Measurements from ENCODE around the gene IL23R. TPM values are rescaled to one million over a fixed set of nuclear protein-coding genes. Genes with fewer than 3 reads are reported as not detected.

The IL23R gene
- total RNA-seq, 2 experiments from 2014 or later: 0.23 TPM; not detected in 1

GRCh38 chr1:67274623-67275325 lies 108.5 kb downstream of the IL23R start:
- Histone ChIP-seq H3K27ac (ENCODE audit: low read depth, low read length, poor library complexity, severe bottlenecking) (no peak overlapping the region), H2AFZ (ENCODE audit: low read length) (no peak overlapping the region), H3K79me2 (ENCODE audit: insufficient read depth, low read depth, low read length) (no peaks in the 10 kb centered on the region), H4K20me1 (ENCODE audit: insufficient read depth, low read length) (no peaks in the 10 kb centered on the region), H3K9me2 (ENCODE audit: insufficient read depth, low read length) (no peaks in the 10 kb centered on the region), H3K36me3 (ENCODE audit: insufficient read depth, low read length) (no peaks in the 10 kb centered on the region), H3K4me1 (ENCODE audit: insufficient read depth, low read length, poor library complexity, severe bottlenecking) (no peaks in the 10 kb centered on the region), H3K4me3 (ENCODE audit: low read depth, low read length, poor library complexity, severe bottlenecking) (no peak overlapping the region), H3K4me2 (ENCODE audit: low read length) (no peak overlapping the region), H3K9me3 (ENCODE audit: low read length) (no peaks in the 10 kb centered on the region)
- DNase-seq (ENCODE audit: low spot score): no peak
- TF ChIP-seq, protein P1, sequence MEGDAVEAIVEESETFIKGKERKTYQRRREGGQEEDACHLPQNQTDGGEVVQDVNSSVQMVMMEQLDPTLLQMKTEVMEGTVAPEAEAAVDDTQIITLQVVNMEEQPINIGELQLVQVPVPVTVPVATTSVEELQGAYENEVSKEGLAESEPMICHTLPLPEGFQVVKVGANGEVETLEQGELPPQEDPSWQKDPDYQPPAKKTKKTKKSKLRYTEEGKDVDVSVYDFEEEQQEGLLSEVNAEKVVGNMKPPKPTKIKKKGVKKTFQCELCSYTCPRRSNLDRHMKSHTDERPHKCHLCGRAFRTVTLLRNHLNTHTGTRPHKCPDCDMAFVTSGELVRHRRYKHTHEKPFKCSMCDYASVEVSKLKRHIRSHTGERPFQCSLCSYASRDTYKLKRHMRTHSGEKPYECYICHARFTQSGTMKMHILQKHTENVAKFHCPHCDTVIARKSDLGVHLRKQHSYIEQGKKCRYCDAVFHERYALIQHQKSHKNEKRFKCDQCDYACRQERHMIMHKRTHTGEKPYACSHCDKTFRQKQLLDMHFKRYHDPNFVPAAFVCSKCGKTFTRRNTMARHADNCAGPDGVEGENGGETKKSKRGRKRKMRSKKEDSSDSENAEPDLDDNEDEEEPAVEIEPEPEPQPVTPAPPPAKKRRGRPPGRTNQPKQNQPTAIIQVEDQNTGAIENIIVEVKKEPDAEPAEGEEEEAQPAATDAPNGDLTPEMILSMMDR (conservative IDR thresholded peaks at IDR 0.05; ENCODE audit: low read length): no peak
- TF ChIP-seq EZH2phosphoT487 (IDR thresholded peaks at IDR 0.05; ENCODE audit: borderline replicate concordance, low read depth, low read length): no peak
- POLR2A ChIA-PET: interaction anchor here (0.7 kb wide), 1 partner anchor 19 kb away, joined by 3 read pairs; no protein-coding TSS in a partner anchor
- no TSS peak for BruUV-seq (replicated peaks)
- CTCF ChIA-PET (ENCODE audit: unreplicated experiment): no interaction called here
- intact Hi-C loops (cut with micrococcal nuclease; ENCODE audit: unreplicated experiment): no loop called here

GRCh38 chr1:67280696-67281095 lies 114.4 kb downstream of the IL23R start:
- Histone ChIP-seq H4K20me1 (ENCODE audit: insufficient read depth, low read length) (no peaks in the 10 kb centered on the region), H3K9me2 (ENCODE audit: insufficient read depth, low read length) (no peaks in the 10 kb centered on the region), H3K4me1 (ENCODE audit: insufficient read depth, low read length, poor library complexity, severe bottlenecking) (no peaks in the 10 kb centered on the region), H3K4me2 (ENCODE audit: low read length) (no peak overlapping the region), H3K27ac (ENCODE audit: low read depth, low read length, poor library complexity, severe bottlenecking) (no peak overlapping the region), H3K4me3 (ENCODE audit: low read depth, low read length, poor library complexity, severe bottlenecking) (no peak overlapping the region), H3K79me2 (ENCODE audit: insufficient read depth, low read depth, low read length) (no peaks in the 10 kb centered on the region), H3K9me3 (ENCODE audit: low read length) (no peaks in the 10 kb centered on the region), H3K36me3 (ENCODE audit: insufficient read depth, low read length) (no peaks in the 10 kb centered on the region), H2AFZ (ENCODE audit: low read length) (no peak overlapping the region)
- no TSS peak for BruUV-seq (replicated peaks)
- TF ChIP-seq, protein P1 (conservative IDR thresholded peaks at IDR 0.05; ENCODE audit: low read length): no peak
- TF ChIP-seq EZH2phosphoT487 (IDR thresholded peaks at IDR 0.05; ENCODE audit: borderline replicate concordance, low read depth, low read length): no peak
- intact Hi-C loops (cut with micrococcal nuclease; ENCODE audit: unreplicated experiment): no loop called here
- no peak for DNase-seq (ENCODE audit: low spot score)
- POLR2A ChIA-PET: interaction anchor here (0.7 to 1.2 kb wide), 2 partner anchors 392 to 1509 kb away, joined by 3 read pairs; no protein-coding TSS in a partner anchor
- CTCF ChIA-PET (ENCODE audit: unreplicated experiment): no interaction called here

DNA sequence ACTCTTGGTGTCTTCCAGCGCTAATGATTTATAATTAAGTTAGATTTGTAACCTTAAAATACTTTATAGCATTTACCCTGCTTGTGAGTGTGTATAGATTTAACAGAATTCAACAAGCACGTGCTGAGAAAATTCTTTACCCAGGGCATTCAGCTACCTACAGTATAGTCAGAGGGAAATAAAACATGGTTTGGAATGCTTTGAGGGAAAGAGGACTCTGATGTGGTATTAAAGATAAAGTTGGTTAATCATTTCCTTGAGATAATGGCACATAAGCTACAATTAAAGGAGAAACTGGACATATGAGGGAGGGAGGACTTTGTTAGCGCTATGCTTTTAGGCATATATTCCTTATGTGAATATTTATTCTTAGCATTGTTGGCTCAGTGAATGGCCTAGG lies 115.0 kb downstream of the IL23R start:
- H3K27ac ChIP-seq (ENCODE audit: low read depth, low read length, poor library complexity, severe bottlenecking): no peak overlapping the region
- TF ChIP-seq EZH2phosphoT487 (IDR thresholded peaks at IDR 0.05; ENCODE audit: borderline replicate concordance, low read depth, low read length): no peak
- TF ChIP-seq, protein P1 (conservative IDR thresholded peaks at IDR 0.05; ENCODE audit: low read length): no peak
- no peak overlapping the region for H2AFZ ChIP-seq (ENCODE audit: low read length)
- ChIA-PET CTCF (ENCODE audit: unreplicated experiment) (no interaction called here), POLR2A (interaction anchor here (0.6 to 1.2 kb wide), 3 partner anchors 391 to 1788 kb away, joined by 3 read pairs; no protein-coding TSS in a partner anchor)
- no peaks in the 10 kb centered on the region for H4K20me1 ChIP-seq (ENCODE audit: insufficient read depth, low read length)
- H3K4me3 ChIP-seq (ENCODE audit: low read depth, low read length, poor library complexity, severe bottlenecking): no peak overlapping the region
- H3K4me1 ChIP-seq (ENCODE audit: insufficient read depth, low read length, poor library complexity, severe bottlenecking): no peaks in the 10 kb centered on the region
- no peaks in the 10 kb centered on the region for H3K36me3 ChIP-seq (ENCODE audit: insufficient read depth, low read length)
- no peaks in the 10 kb centered on the region for H3K79me2 ChIP-seq (ENCODE audit: insufficient read depth, low read depth, low read length)
- DNase-seq (ENCODE audit: low spot score): no peak
- H3K9me3 ChIP-seq (ENCODE audit: low read length): no peaks in the 10 kb centered on the region
- intact Hi-C loops (cut with micrococcal nuclease; ENCODE audit: unreplicated experiment): no loop called here
- no TSS peak for BruUV-seq (replicated peaks)
- no peak overlapping the region for H3K4me2 ChIP-seq (ENCODE audit: low read length)
- H3K9me2 ChIP-seq (ENCODE audit: insufficient read depth, low read length): no peaks in the 10 kb centered on the region

All from OCI-LY7 (cell line).